ENCODE measurements around the gene FBXL20.
A peak's percentile ranks its signal among the peaks of the same experiment; 100 is the strongest.

FBXL20 gene

DNA sequence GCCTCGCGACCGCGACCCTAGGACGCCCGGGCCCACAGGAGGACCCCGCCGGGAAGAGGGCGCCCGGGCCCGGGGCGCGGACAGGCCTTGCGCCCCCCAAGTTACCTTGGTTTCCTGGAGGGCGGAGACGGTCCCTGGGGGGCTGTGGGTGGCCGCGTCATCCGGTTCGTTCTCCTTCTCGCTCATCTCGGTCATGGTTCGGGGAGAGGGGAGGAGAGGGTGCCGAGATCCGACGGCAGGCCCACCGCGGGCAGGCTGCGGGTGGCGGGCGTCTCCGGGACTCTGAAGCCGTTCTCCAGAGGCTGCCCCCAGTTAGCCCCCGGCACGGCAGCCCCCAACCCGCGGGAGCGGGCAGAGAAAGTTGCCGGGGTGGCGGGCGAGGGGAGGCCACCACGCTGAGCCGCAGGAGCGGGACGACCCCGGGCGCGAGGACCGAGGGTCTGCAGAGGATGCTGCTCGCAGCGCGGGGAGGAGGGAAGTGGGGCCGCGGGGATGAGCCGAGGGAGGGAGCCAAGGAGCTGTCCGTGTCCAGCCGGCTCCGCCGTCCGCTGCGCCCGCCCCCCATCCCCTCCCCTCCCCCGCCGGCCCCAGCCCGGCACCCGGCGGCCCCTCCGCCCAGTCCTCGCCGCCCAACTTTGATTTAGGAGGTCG, 176.0 kb downstream of the FBXL20 start, which contains the start of gene STAC2:
Gene STAC2, minus strand, starts transcription at position 638 of the 651 bp plus-strand sequence. Its CDS starts 443 bp downstream, at position 195.
- no peak for DNase-seq (ENCODE audit: low read depth)

GRCh38 chr17:39224778-39225307, 176.6 kb downstream of the FBXL20 start:
- DNase-seq (ENCODE audit: low read depth), result no peak

- DNase-seq (ENCODE audit: low read depth), result no peak
Measured at GRCh38 chr17:39223907-39224777, 177.3 kb downstream of the FBXL20 start.

GRCh38 chr17:39222866-39223834, 178.3 kb downstream of the FBXL20 start:
- no peak for DNase-seq (ENCODE audit: low read depth)

DNA sequence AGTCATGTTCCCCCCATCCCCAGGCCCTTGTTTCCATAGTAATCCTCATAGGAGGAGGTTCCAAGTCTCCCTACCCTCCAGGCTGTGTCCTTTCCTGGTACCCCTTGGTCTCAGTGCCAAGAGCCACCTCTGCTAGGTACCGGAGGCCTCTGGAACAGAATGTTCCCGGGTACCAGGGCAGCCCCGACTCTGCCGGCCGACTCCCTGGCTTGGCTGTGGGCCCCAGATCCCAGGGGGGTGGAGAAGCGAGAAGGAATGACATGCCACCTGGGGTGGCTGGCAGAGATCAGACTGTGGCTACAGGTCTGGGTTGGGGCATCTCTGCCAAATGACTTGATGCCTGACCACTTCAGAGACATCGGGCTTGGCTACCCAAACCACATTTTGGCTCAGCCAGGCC, 179.3 kb downstream of the FBXL20 start:
- DNase-seq (ENCODE audit: low read depth), result no peak

GRCh38 chr17:39221572-39221971, 179.9 kb downstream of the FBXL20 start:
- DNase-seq (ENCODE audit: low read depth), result no peak

DNA sequence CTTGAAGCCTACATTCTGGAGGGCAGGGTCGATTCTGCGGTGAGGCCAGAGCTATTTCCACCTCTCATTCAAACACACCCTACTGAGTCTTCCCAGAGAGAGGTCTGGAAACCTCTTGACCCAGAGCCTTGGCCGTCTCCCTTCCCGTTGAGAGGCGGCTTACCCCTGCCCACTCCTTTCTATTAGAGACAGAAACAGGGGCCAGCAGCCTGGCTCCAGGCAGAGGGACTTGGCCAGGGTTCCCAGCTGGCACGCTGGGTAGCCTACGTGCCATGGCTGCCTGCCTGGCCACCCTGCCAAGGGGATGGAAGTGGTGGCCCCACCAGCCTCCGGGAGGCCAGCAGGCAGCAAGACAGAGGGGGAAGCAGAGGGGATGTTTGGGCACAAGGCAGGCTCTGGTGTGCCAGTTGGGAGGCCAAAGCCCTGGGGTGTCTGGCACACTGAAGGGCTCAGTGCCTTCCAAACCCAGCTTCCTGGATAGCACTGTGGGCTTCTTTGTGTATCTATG, 181.7 kb downstream of the FBXL20 start:
- no peak for DNase-seq (ENCODE audit: low read depth)

GRCh38 chr17:39218906-39219305, 182.5 kb downstream of the FBXL20 start:
- no peak for DNase-seq (ENCODE audit: low read depth)

DNA sequence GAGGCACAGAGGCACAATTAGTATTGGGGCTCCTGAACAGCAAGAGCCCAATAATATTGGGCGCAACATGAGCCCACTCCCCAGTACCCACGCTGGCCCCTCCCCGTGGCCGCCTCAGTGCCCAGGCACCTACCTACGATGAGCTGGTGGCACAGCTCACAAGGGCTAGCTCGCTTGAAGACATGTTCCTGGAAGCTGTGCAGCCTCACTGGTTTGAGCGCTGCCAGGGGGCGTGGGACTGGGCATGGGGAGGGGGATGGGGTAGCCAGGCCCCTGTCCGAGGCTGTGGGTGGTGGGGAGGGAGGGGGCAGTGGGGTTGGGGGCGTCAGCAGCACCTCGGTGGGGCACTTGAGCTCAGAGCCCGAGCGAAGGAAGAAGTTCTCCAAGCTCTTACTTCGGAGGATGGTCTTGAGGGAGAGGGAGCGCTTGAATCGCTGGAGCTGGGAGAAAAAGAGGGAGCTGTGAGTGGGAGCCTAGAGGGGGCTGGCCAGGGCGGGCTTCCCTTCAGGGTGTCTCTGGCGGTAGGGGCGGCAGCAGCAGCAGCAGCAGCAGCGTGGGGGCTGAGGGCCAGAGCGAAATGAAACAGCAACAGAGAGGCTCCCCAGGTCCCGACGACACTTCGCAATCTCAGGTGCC, 183.6 kb downstream of the FBXL20 start:
- DNase-seq (ENCODE audit: low read depth), result no peak

DNA sequence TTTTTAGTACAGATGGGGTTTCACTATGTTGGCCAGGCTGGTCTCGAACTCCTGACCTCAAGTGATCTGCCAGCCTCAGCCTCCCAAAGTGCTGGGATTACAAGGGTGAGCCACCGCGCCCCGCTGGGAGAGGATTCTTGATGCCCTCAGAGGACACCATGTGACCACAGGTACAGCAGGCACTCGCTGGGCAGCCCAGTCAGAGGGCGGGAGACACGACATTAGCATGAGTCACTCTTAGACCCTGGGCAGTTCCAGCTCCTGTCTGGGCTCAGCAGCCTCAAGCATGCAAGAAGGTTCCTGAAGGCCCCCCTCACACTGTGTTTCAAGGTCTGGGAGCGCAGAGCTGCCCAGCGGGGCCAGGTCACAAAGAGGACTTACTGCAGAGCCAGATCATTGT, 187.6 kb downstream of the FBXL20 start:
- no peak for DNase-seq (ENCODE audit: low read depth)

DNA sequence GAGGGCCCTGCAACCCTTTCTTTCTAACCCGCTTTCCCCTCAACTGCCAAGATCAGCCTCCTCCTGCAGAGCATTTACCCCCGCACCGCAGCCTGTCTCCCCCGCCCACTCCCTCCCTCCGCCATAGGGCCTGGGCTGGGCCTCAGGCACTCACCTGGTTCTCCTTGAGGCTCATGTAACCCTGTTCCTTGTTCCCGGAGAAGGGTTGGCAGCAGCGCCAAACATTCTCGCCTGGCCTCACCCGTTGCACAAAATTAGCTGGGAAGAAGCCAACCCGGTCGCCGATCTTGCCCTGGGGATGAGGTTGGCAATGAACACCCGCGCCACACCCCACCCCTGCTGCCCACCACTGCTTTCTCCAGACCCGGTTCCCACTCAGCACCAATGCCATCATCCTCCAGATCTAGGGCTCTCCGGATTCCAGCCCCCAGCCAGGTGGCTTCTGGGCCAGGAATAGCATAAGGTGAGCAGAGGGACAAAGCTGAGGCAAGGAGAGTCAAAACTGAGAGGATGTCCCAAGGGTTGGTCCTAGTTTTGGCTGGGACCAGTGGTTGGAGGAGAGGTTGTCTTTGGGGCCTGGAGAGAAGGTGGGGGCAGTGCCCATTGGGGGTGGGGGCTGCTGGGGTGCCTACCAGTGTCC, 188.5 kb downstream of the FBXL20 start:
- DNase-seq (ENCODE audit: low read depth), result no peak

- no peak for DNase-seq (ENCODE audit: low read depth)
Measured at GRCh38 chr17:39212195-39212810, 189.1 kb downstream of the FBXL20 start.

GRCh38 chr17:39210093-39210434, 191.4 kb downstream of the FBXL20 start:
- no peak for DNase-seq (ENCODE audit: low read depth)

GRCh38 chr17:39209317-39210092, 191.9 kb downstream of the FBXL20 start:
- DNase-seq (ENCODE audit: low read depth), result peak; percentile 88

- DNase-seq (ENCODE audit: low read depth), result no peak
Measured at GRCh38 chr17:39208893-39209292, 192.5 kb downstream of the FBXL20 start.

DNA sequence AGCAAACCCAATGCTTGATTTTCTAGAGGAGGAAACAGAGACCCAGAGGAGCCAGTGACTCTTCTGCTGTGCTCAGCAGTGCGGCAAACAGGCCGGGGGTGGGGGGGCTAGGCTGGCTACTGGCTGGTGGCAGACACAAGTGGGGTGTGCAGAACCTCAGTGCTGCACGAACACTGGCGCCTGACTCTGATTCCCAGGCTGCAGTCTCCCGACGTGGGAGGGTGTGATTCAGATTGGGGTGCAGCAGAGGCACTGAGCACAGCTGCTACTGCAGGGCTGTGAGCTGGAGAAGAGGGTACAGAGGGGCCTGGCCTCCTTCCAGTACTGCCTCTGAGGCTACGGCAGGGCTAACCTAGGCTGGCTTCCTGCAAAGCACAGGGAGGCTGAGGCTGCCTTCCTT, 193.3 kb downstream of the FBXL20 start:
- DNase-seq (ENCODE audit: low read depth), result no peak

- no peak for DNase-seq (ENCODE audit: low read depth)
Measured at GRCh38 chr17:39205112-39205526, 196.3 kb downstream of the FBXL20 start.

DNA sequence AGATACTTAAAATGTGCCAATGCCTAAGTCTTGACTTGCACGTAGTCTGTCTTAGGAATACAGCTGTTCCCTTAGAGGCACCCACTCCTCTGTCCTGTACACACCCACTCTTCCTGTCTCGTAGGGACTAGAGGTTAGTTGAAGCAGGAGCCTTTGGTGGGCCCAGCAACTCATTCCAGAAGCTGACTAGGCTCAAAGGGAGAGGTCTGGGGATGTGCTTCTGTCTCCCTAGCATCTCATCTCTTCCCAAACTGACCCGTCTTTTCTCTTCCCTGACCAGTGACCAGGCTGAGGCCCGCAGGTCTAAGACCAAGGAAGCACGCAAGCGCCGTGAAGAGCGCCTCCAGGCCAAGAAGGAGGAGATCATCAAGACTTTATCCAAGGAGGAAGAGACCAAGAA, 197.2 kb downstream of the FBXL20 start:
- DNase-seq (ENCODE audit: low read depth), result no peak

Data from stimulated activated CD4-positive, alpha-beta T cell treated with anti-CD3 and anti-CD28 coated beads, Interleukin-2, amount 100 ng/mL, for 4 hours (primary cell).